Sigmoid colon (tissue), 7 donors: Measurements from ENCODE around the gene STAMBP. TPM values are rescaled to one million over a fixed set of nuclear protein-coding genes. Genes with fewer than 3 reads are reported as not detected.

Source experiments
- DNase-seq: peaks from one replicate; pipeline ENCODE4 v3.0.0-alpha.2; 2019
- H3K27ac ChIP-seq, 4 donors: fragments of 200-600 bp; sonication (generic); one replicate each; pipeline ENCODE4 v1.5.1; 2016 to 2019; ENCODE audit warnings: mild to moderate bottlenecking in 1 of 4
- H3K27me3 ChIP-seq, 3 donors: fragments of 200-600 bp; sonication (generic); one replicate each; pipeline ENCODE4 v1.5.1; 2019; ENCODE audit warnings: mild to moderate bottlenecking in 1 of 3
- H3K36me3 ChIP-seq, 4 donors: fragments of 200-600 bp; sonication (generic); one replicate each; pipeline ENCODE4 v1.5.1; 2016 to 2019
- H3K4me1 ChIP-seq, 4 donors: fragments of 200-600 bp; sonication (generic); one replicate each; pipeline ENCODE4 v1.5.1; 2017 to 2019
- H3K4me3 ChIP-seq, 4 donors: fragments of 200-600 bp; sonication (generic); one replicate each; pipeline ENCODE4 v1.5.1; 2017 to 2019; ENCODE audit warnings: mild to moderate bottlenecking in 2 of 4, moderate library complexity in 1 of 4
- H3K9me3 ChIP-seq, 4 donors: fragments of 200-600 bp in 3 of 4; sonication (generic) in 3 of 4; one replicate each; pipeline versions ENCODE4 v1.5.1 to v1.6.1; 2013 to 2019
- EP300 ChIP-seq, 4 donors: sonication (generic); formaldehyde crosslinking; IDR thresholded peaks; one replicate each; pipeline ENCODE4 v1.6.1; 2017; ENCODE audit warnings: antibody characterized with exemption in 4 of 4
- POLR2A ChIP-seq, 2 donors: fragments of 450-650 bp; IDR thresholded peaks; one replicate each; pipeline ENCODE4 v1.6.1; 2016; ENCODE audit warnings: antibody characterized with exemption in 2 of 2, mild to moderate bottlenecking in 2 of 2, moderate library complexity in 2 of 2
- POLR2AphosphoS5 ChIP-seq, 4 donors: sonication (generic); formaldehyde crosslinking; IDR thresholded peaks; one replicate each; pipeline ENCODE4 v1.6.1; 2017; ENCODE audit warnings: antibody characterized with exemption in 4 of 4
- WGBS, 2 donors: extraction: QIAGEN DNeasy Blood & Tissue Kit; methylation state at CpG; one replicate each; pipeline ENCODE4 v1.1.7; 2013; 5-methylcytosine and 5-hydroxymethylcytosine counted together
- intact Hi-C: fragments of 100-400 bp; cut with DNase I; formaldehyde crosslinking; loops from one replicate; pipeline ENCODE4 v1.15.1; 2023
- polyA plus RNA-seq, 3 donors: library from polyadenylated mRNA; stranded (reverse); fragments of 200-250 nt; gene quantifications; one replicate each; pipeline ENCODE4 v1.2.3, GENCODE V29; 2013
- total RNA-seq, 4 donors: library from RNA; depleted of rRNA; stranded (reverse); fragments of >200 nt; gene quantifications; one replicate each; pipeline ENCODE4 v1.1.0, GENCODE V29; 2016
- TF ChIP-seq, protein P1 (sequence below), 4 experiments: fragments of 450-650 bp in 3 of 4; fragments of 200-600 bp in 1 of 4; IDR thresholded peaks; one replicate each; pipeline ENCODE4 v1.5.1; 2016 to 2019; ENCODE audit warnings: antibody characterized with exemption in 4 of 4, mild to moderate bottlenecking in 3 of 4, moderate library complexity in 2 of 4
- donor health status: healthy with polysubstance abuse.
- donor health status: Bipolar disorder and iron deficiency.
- donor health status: healthy.

The STAMBP gene
- total and polyA plus RNA-seq, 7 donors: 23.5 to 55.3 (median 37.0) TPM

DNA sequence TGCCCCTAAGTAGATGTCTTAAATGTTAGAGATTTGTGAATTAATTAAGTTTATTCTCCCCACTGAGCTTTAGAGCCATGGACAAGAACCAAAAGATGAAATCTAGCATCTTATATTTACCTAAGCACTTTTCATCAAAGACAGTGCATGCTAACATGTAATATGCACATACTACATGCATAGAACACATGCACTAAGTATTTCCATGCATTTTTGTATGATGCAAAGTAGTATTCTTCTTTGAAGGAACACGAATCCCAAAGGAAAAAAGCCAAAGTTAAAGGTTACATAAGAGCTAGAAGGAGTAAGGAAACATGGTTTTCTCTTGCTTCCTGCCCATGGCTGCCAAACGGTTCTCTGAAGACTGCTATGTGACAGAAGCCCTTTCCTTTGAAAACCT is 15.3 kb downstream of the STAMBP start:
- no peak for DNase-seq
- intact Hi-C loops: no loop called here
- Histone ChIP-seq H3K4me3 (no peak overlapping the region), H3K9me3 (no peaks in the 10 kb centered on the region), H3K36me3 (peaks cover 0 to 37% (median 2%) of the 10 kb centered on the region in 4 donors), H3K27ac (peak overlapping the region in 3 of 4 donors; percentile 82 to 96 (median 95)), H3K4me1 (peaks cover 0 to 45% (median 36%) of the 10 kb centered on the region in 4 donors), H3K27me3 (no peaks in the 10 kb centered on the region)
- TF ChIP-seq, protein P1, sequence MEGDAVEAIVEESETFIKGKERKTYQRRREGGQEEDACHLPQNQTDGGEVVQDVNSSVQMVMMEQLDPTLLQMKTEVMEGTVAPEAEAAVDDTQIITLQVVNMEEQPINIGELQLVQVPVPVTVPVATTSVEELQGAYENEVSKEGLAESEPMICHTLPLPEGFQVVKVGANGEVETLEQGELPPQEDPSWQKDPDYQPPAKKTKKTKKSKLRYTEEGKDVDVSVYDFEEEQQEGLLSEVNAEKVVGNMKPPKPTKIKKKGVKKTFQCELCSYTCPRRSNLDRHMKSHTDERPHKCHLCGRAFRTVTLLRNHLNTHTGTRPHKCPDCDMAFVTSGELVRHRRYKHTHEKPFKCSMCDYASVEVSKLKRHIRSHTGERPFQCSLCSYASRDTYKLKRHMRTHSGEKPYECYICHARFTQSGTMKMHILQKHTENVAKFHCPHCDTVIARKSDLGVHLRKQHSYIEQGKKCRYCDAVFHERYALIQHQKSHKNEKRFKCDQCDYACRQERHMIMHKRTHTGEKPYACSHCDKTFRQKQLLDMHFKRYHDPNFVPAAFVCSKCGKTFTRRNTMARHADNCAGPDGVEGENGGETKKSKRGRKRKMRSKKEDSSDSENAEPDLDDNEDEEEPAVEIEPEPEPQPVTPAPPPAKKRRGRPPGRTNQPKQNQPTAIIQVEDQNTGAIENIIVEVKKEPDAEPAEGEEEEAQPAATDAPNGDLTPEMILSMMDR (IDR thresholded peaks at IDR 0.05): no peak
- TF ChIP-seq POLR2A (IDR thresholded peaks at IDR 0.05) (no peak), POLR2AphosphoS5 (IDR thresholded peaks at IDR 0.05) (no peak), EP300 (IDR thresholded peaks at IDR 0.05) (no peak)
- 61 to 71% methylated on average over 2 of the region's 2 CpGs for WGBS, 2 donors

DNA sequence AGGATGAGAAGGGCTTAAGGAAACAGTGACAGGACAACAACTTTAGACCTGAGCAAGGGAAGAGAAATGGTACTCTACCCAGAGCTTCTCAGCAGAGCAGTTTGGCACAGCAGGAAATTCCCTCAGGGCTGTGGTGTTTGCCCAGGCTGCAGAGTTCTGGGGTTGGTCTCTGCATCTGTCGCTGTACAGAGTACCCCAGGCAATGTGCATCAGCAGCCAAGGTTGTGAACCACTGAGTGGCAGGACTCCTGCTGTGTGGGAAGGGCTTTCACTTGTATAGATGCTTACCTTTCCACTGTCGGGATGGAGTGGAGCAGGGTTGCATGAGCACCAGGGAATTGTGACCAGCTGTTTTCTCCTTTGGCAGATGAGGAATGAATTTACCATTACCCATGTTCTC is 21.2 kb downstream of the STAMBP start:
- 90 to 91% methylated on average over 2 of the region's 2 CpGs for WGBS, 2 donors
- intact Hi-C loops: no loop called here
- Histone ChIP-seq H3K36me3 (peaks cover 0 to 75% (median 10%) of the 10 kb centered on the region in 4 donors), H3K27me3 (no peaks in the 10 kb centered on the region), H3K9me3 (no peaks in the 10 kb centered on the region), H3K27ac (peak overlapping the region; percentile 5 to 96 (median 70)), H3K4me1 (peaks cover 0 to 48% (median 25%) of the 10 kb centered on the region in 4 donors), H3K4me3 (no peak overlapping the region)
- DNase-seq: no peak
- no peak for TF ChIP-seq EP300 (IDR thresholded peaks at IDR 0.05)
- TF ChIP-seq POLR2AphosphoS5 (IDR thresholded peaks at IDR 0.05): no peak
- TF ChIP-seq POLR2A (IDR thresholded peaks at IDR 0.05): no peak
- TF ChIP-seq, protein P1 (IDR thresholded peaks at IDR 0.05): no peak

DNA sequence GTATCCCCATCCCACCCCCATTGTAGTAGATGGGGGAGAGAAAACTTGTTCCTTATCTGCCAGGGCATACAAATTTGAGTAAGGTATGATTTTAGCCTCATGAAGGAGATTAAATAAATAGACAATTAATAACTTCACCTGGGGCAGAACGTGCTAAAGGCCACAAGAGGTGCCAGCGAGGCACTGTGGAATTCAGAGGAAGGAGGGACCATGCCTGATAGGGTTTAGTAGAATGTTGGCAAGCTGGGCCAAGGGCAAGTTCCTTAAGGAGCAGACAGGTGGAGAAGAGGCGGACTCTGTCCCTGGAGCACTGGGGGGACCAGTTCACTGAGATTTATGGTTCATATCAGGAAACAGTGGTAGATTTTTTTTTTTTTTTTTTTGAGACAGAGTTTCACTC is 22.5 kb downstream of the STAMBP start:
- no peak for TF ChIP-seq POLR2AphosphoS5 (IDR thresholded peaks at IDR 0.05)
- no peak for TF ChIP-seq POLR2A (IDR thresholded peaks at IDR 0.05)
- TF ChIP-seq, protein P1 (IDR thresholded peaks at IDR 0.05): no peak
- no peak for TF ChIP-seq EP300 (IDR thresholded peaks at IDR 0.05)
- DNase-seq: no peak
- peaks cover 0 to 73% (median 12%) of the 10 kb centered on the region in 4 donors for H3K36me3 ChIP-seq
- WGBS, 2 donors: 25 to 74% methylated on average over 3 of the region's 3 CpGs
- H3K27ac ChIP-seq: peak overlapping the region in 3 of 4 donors; percentile 62 to 96 (median 77)
- no peaks in the 10 kb centered on the region for H3K27me3 ChIP-seq
- no peaks in the 10 kb centered on the region for H3K9me3 ChIP-seq
- H3K4me3 ChIP-seq: no peak overlapping the region
- intact Hi-C loops: no loop called here
- peaks cover 0 to 51% (median 25%) of the 10 kb centered on the region in 4 donors for H3K4me1 ChIP-seq

DNA sequence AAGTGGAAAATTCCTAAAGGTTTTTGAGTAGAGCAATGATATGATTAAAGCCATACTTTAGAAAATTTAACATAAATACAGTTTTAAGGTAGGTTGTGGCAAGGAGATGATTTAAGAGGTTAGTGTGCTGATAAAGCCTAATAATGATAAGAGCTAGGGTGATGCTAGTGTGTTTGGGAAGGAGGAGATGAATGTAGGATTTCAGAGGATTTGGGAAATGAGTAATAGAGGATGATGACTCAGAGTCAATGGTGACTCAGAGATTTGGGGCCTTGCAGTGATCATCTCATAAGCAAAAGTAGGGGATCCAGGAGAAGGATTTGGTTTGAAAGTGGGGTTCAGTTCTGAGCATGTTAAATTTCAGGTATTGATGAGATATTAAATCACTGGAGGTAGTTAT is 23.3 kb downstream of the STAMBP start:
- Histone ChIP-seq H3K27me3 (no peaks in the 10 kb centered on the region), H3K27ac (peak overlapping the region in 2 of 4 donors; percentile 77 to 96), H3K4me1 (peaks cover 0 to 51% (median 25%) of the 10 kb centered on the region in 4 donors), H3K9me3 (no peaks in the 10 kb centered on the region), H3K4me3 (no peak overlapping the region), H3K36me3 (peaks cover 0 to 73% (median 12%) of the 10 kb centered on the region in 4 donors)
- TF ChIP-seq, protein P1 (IDR thresholded peaks at IDR 0.05): no peak
- peak in 1 of 4 donors; percentile 7 for TF ChIP-seq POLR2AphosphoS5 (IDR thresholded peaks at IDR 0.05)
- no peak for TF ChIP-seq EP300 (IDR thresholded peaks at IDR 0.05)
- no peak for TF ChIP-seq POLR2A (IDR thresholded peaks at IDR 0.05)
- no peak for DNase-seq
- intact Hi-C loops: no loop called here

DNA sequence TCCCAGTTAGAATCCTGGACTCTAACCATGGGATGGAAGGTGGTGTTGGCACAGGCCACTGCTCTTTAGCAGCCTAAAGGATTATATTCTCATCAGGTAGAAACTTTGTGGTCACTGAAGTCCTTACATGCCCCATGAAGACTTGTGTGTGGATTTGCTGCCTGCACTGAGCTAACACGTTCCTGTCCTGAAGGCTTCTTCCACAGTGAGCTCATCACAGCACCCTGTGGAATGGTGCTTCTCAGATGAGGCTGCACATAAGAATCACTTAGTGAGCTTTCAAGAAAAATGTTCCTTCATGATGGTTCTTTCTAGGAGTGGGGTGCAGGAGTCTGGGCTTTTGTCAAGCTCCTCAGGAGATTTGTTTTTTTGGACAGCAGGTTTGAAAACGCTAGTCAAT is 26.8 kb downstream of the STAMBP start:
- no peaks in the 10 kb centered on the region for H3K9me3 ChIP-seq
- DNase-seq: no peak
- H3K36me3 ChIP-seq: peaks cover 0 to 64% (median 19%) of the 10 kb centered on the region in 4 donors
- H3K27me3 ChIP-seq: no peaks in the 10 kb centered on the region
- H3K4me1 ChIP-seq: peaks cover 0 to 22% (median 4%) of the 10 kb centered on the region in 4 donors
- intact Hi-C loops: no loop called here
- TF ChIP-seq POLR2AphosphoS5 (IDR thresholded peaks at IDR 0.05): no peak
- TF ChIP-seq, protein P1 (IDR thresholded peaks at IDR 0.05): no peak
- no peak for TF ChIP-seq POLR2A (IDR thresholded peaks at IDR 0.05)
- H3K27ac ChIP-seq: peak overlapping the region in 1 of 4 donors; percentile 5
- no peak overlapping the region for H3K4me3 ChIP-seq
- WGBS, 2 donors: 91 to 93% methylated on average over 2 of the region's 2 CpGs
